Colonic mucosa (tissue), 4 donors: ENCODE data around the gene NPTXR. TPM values are rescaled to one million over a fixed set of nuclear protein-coding genes. Genes with fewer than 3 reads are reported as not detected.
"Not testable (repeated sequence)": the region's sequence is repeated elsewhere in the genome, so short reads cannot be mapped to it uniquely, and the experiment has no call there.

Experiments used
- DNase-seq: peaks from one replicate; pipeline ENCODE4 v3.0.0-alpha.2; 2020
- H3K27ac ChIP-seq: fragments of 200-600 bp; one replicate; pipeline ENCODE4 v1.8.0; 2021
- H3K27me3 ChIP-seq: fragments of 200-600 bp; one replicate; pipeline ENCODE4 v1.8.0; 2021
- H3K36me3 ChIP-seq: fragments of 200-600 bp; one replicate; pipeline ENCODE4 v1.8.0; 2021
- H3K4me1 ChIP-seq: fragments of 200-600 bp; one replicate; pipeline ENCODE4 v1.8.0; 2021; ENCODE audit warnings: mild to moderate bottlenecking
- H3K4me3 ChIP-seq: fragments of 200-600 bp; one replicate; pipeline ENCODE4 v1.8.0; 2021
- H3K9ac ChIP-seq, 2 donors: one replicate each; pipeline ENCODE4 v1.7.0; 2013; ENCODE audit warnings: control low read depth in 2 of 2, low read depth in 2 of 2, low read length in 2 of 2
- H3K9me3 ChIP-seq: fragments of 200-600 bp; one replicate; pipeline ENCODE4 v1.8.0; 2021
- CTCF ChIP-seq: fragments of 200-600 bp; IDR thresholded peaks from one replicate; pipeline ENCODE4 v1.8.0; 2022; ENCODE audit warnings: antibody characterized with exemption, mild to moderate bottlenecking
- intact Hi-C: fragments of 100-400 bp; cut with DNase I; formaldehyde crosslinking; loops from one replicate; pipeline ENCODE4 v1.14.1; 2022
- total RNA-seq, 2 donors: library from RNA; stranded (reverse); fragmentation: NEBNext Ultra II Directional in 1 of 2; extraction: Animal tissue kit (Norgen Biotek cat#: 25700) in 1 of 2; gene quantifications; one replicate each; pipeline ENCODE4 v1.2.1, GENCODE V29; 2021
- donor health status: healthy.
- donor health status: DM: no; HTN: no; CAD: no.
- donor health status: DM: no; HTN: no; CAD: no.

The NPTXR gene
- total RNA-seq, 2 donors from 2014 or later = 0.82 to 2.0 TPM

GRCh38 chr22:38861927-38862326 is 18.1 kb upstream of the NPTXR start:
- no peak overlapping the region for H3K4me3 ChIP-seq
- H3K9ac ChIP-seq = no peak overlapping the region
- no peak overlapping the region for H3K27ac ChIP-seq
- no peaks in the 10 kb centered on the region for H3K9me3 ChIP-seq
- no peaks in the 10 kb centered on the region for H3K36me3 ChIP-seq
- no peak for DNase-seq
- no peaks in the 10 kb centered on the region for H3K27me3 ChIP-seq
- intact Hi-C loops = loop anchor here (5.0 kb wide), 1 partner anchor 95 kb away; no protein-coding TSS in a partner anchor
- peaks cover 3% of the 10 kb centered on the region for H3K4me1 ChIP-seq
- no peak for TF ChIP-seq CTCF

GRCh38 chr22:38861170-38861876 is 17.5 kb upstream of the NPTXR start:
- no peaks in the 10 kb centered on the region for H3K27me3 ChIP-seq
- TF ChIP-seq CTCF = no peak
- peaks cover 3% of the 10 kb centered on the region for H3K4me1 ChIP-seq
- intact Hi-C loops = loop anchor here (5.0 kb wide), 1 partner anchor 94 kb away; no protein-coding TSS in a partner anchor
- no peak for DNase-seq
- H3K27ac ChIP-seq = no peak overlapping the region
- H3K36me3 ChIP-seq = no peaks in the 10 kb centered on the region
- H3K9ac ChIP-seq = no peak overlapping the region
- no peak overlapping the region for H3K4me3 ChIP-seq
- no peaks in the 10 kb centered on the region for H3K9me3 ChIP-seq

DNA sequence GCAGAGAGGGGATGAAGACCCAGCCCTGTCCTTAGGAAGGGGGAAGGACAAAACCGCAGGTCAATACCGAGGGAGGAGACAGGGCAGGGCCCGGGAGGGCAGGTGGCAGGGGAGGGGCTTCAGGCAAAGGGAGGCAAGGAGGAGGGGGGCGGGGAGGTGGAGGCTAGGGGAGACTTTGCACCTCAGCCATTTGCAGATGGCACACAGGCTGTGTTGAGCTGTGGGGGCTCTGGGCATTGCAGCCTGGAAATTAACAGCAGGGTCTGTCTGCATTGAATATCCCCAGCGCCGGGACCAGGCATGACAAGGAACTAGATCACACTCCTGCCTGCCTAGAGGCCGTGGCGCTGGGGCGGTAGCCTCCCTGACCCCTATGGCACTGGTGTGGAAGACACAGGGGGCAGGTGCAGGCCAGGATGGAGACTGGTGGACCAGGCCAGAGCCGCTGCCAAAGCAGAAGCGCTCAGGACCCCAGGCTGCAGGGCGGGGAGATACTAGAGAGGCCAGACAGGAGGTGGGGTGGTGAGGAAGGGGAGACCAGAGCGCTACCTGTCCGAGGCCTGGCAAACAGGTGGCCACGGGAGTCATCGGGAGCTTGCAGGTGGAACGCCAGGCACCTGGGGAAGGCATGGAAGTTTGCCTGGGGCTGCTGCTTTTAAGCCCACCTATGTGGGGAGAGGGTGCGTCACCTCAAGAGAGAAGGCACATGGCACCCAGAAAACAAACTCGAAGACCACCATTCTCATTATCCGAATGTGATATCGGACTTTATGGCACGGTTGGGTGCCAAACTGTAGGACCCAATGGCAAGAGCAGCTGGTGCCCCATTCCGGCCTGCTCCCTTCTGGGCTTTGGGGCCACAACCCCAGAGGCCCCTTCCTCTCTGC is 16.7 kb upstream of the NPTXR start:
- Histone ChIP-seq H3K27ac (no peak overlapping the region), H3K36me3 (no peaks in the 10 kb centered on the region), H3K9me3 (no peaks in the 10 kb centered on the region), H3K9ac (no peak overlapping the region), H3K4me1 (peaks cover 3% of the 10 kb centered on the region), H3K4me3 (no peak overlapping the region), H3K27me3 (no peaks in the 10 kb centered on the region)
- intact Hi-C loops = loop anchor here (5.0 kb wide), 1 partner anchor 93 kb away; no protein-coding TSS in a partner anchor
- DNase-seq = no peak
- TF ChIP-seq CTCF = no peak

DNA sequence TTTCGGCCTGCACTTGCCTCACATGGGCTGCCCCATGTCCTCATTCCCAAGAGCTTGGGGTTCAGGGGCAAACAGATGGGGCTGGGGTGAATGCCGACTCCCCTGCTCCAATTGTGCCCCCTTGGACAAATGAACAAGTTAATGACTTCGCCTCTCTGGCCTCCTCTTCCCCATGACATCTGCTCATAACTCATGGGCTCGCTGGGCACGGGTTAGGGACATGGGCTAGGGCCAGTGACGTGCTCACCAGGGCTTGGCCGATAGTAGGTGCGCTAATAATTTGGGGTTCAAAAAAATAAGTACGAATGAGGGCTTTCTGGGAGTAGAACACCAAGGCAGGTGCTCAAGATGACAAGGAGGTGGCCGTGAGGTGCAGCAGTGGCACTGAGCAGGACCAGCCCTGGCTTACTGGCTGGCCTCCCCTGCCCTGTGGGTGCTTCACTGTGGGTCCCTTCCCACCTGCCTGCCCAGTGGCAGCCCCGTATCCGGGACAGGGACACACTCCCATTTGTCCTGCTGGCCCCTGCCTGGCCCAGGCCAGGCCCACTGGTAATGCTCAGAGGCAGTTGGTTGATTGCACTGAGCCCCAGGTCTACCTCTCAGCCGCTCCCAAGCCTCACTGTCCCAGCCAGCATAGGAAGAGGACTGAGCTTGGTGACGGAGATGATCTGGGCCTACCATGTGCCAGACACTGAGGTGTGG is 15.9 kb upstream of the NPTXR start:
- H3K9me3 ChIP-seq = no peaks in the 10 kb centered on the region
- no peak overlapping the region for H3K27ac ChIP-seq
- no peaks in the 10 kb centered on the region for H3K36me3 ChIP-seq
- H3K4me1 ChIP-seq = peaks cover 3% of the 10 kb centered on the region
- DNase-seq = no peak
- no peak overlapping the region for H3K4me3 ChIP-seq
- intact Hi-C loops = loop anchor here (5.0 kb wide), 1 partner anchor 92 kb away; no protein-coding TSS in a partner anchor
- H3K27me3 ChIP-seq = no peaks in the 10 kb centered on the region
- no peak overlapping the region for H3K9ac ChIP-seq
- TF ChIP-seq CTCF = no peak

DNA sequence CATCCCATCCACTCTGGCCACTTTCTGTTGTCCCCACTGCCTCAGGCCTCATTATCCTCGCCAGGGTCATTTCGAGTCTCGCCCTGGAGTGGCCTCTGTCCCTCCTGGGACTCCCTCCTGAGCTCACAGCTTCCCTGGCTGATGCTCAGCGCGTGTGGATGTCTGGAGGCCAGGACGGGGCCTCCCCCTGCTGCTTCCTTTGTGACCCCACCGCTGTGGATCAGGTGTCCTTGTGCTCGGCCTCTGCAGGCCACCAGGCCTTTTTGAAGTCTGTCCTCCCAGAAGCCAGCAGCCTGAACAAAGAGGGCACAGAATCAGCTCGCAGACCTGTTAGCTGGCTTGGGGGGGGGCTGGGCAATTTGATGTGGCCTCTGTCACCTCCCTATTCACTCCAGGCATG is 14.7 kb upstream of the NPTXR start:
- H3K9me3 ChIP-seq = no peaks in the 10 kb centered on the region
- no peaks in the 10 kb centered on the region for H3K4me1 ChIP-seq
- H3K27ac ChIP-seq = no peak overlapping the region
- H3K27me3 ChIP-seq = no peaks in the 10 kb centered on the region
- no peak for TF ChIP-seq CTCF
- intact Hi-C loops = no loop called here
- no peak for DNase-seq
- no peak overlapping the region for H3K9ac ChIP-seq
- H3K36me3 ChIP-seq = no peaks in the 10 kb centered on the region
- H3K4me3 ChIP-seq = no peak overlapping the region

DNA sequence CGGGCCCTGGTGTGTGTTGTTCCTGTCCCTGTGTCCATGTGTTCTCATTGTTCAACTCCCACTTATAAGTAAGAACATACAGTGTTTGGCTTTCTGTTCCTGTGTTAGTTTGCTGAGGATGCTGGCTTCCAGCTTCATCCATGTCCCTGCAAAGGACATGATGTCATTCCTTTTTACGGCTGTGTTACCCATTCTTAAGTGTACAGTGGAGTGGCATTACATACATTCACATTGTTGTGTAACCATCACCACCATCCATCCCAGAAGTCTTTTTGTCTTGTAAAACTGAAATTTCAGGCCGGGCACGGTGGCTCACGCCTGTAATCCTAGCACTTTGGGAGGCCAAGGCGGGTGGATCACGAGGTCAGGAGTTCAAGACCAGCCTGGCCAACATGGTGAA is 10.6 kb upstream of the NPTXR start:
- DNase-seq, H3K27ac ChIP-seq, H3K36me3 ChIP-seq, H3K27me3 ChIP-seq, H3K4me3 ChIP-seq, H3K9ac ChIP-seq, H3K9me3 ChIP-seq, intact Hi-C loops, H3K4me1 ChIP-seq: not testable (repeated sequence)

DNA sequence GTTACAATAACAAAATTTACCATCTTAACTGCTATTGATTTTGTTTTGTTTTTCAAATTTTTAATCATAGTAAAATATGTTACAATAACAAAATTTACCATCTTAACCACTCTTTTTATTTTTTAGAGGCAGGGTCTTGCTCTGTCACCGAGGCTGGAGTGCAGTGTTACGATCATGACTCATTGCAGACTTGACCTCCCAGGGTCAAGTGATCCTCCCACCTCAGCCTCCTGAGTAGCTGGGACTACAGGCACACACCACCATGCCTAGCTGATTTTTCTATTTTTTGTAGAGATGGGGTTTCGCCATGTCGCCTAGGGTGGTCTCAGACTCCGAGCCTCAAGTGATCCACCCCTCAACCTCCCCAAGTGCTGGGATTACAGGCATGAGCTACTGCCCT is 10.1 kb upstream of the NPTXR start:
- H3K4me1 ChIP-seq, H3K27ac ChIP-seq, H3K27me3 ChIP-seq, intact Hi-C loops, H3K36me3 ChIP-seq, H3K9me3 ChIP-seq, DNase-seq, H3K9ac ChIP-seq, H3K4me3 ChIP-seq: not testable (repeated sequence)
